ENCODE measurements around the gene UBA3. TPM values are rescaled to one million over a fixed set of nuclear protein-coding genes. Genes with fewer than 3 reads are reported as not detected.

UBA3 gene
- total and polyA plus RNA-seq, 2 donors (not counting 3 experiments of a cell fraction or from before 2014, with no cell fraction given): 39.4 to 84.6 TPM

- peak overlapping the region; percentile 92 for H3K4me2 ChIP-seq (ENCODE audit: insufficient read depth, low read length)
- H3K27ac ChIP-seq (ENCODE audit: insufficient read depth, low read depth, low read length): peak overlapping the region; percentile 97
- H4K20me1 ChIP-seq (replicated peaks; ENCODE audit: control insufficient read depth, extremely low read depth, insufficient read depth, low read length): no peaks in the 10 kb centered on the region
- H3K36me3 ChIP-seq (ENCODE audit: control insufficient read depth in 2 of 2, extremely low read depth in 1 of 2, insufficient read depth in 2 of 2, low read length in 2 of 2): no peaks in the 10 kb centered on the region
- ChIA-PET CTCF (interaction anchor here (0.7 to 2.7 kb wide), 8 partner anchors 11 to 223 kb away, joined by 3 to 14 read pairs (median 4); partner anchors contain the start of gene TMF1), POLR2A (interaction anchor here (0.7 to 1.9 kb wide), 3 partner anchors 19 to 259 kb away, joined by 4 to 8 read pairs (median 4); partner anchors contain the start of gene UBA3)
- H3K9ac ChIP-seq (replicated peaks; ENCODE audit: extremely low read depth, insufficient read depth, low read length): peak overlapping the region; percentile 98
- no peak for FAIRE-seq
- H3K27me3 ChIP-seq (ENCODE audit: control insufficient read depth in 2 of 2, insufficient read depth in 2 of 2, low read length in 2 of 2): no peaks in the 10 kb centered on the region
- no peaks in the 10 kb centered on the region for H3K9me1 ChIP-seq (replicated peaks; ENCODE audit: control insufficient read depth, extremely low read depth, insufficient read depth, low read length)
- peak overlapping the region; percentile 56 to 80 (median 76) for H3K4me3 ChIP-seq (replicated peaks in 1 of 3; ENCODE audit: insufficient read depth in 1 of 3, low read depth in 1 of 3, low read length in 3 of 3)
- TSS peak; percentile 74 for BruUV-seq (replicated peaks)
- TF ChIP-seq POLR2A (IDR thresholded peaks at IDR 0.05; ENCODE audit: low read depth, low read length) (no peak), EZH2 (IDR thresholded peaks at IDR 0.05; ENCODE audit: borderline replicate concordance, low read depth, low read length, severe bottlenecking) (no peak), CTCF (IDR thresholded peaks at IDR 0.05; ENCODE audit: extremely low read depth in 1 of 2, insufficient read depth in 1 of 2, low read depth in 1 of 2, low read length in 2 of 2) (no peak), GATA2 (IDR thresholded peaks at IDR 0.05; ENCODE audit: insufficient read depth, insufficient read length, low read depth, low read length) (no peak), JUN (IDR thresholded peaks at IDR 0.05; ENCODE audit: borderline replicate concordance, insufficient read depth, insufficient read length, low read depth) (no peak), FOS (IDR thresholded peaks at IDR 0.05; ENCODE audit: borderline replicate concordance, insufficient read depth, low read length) (no peak), POLR2AphosphoS5 (IDR thresholded peaks at IDR 0.05; ENCODE audit: insufficient read depth, low read depth, low read length) (no peak), MAX (IDR thresholded peaks at IDR 0.05; ENCODE audit: insufficient read depth, insufficient read length) (no peak), MYC (IDR thresholded peaks at IDR 0.05; ENCODE audit: low read depth, low read length) (no peak)
- H2AFZ ChIP-seq (ENCODE audit: low read depth, low read length): peak overlapping the region; percentile 78
- H3K9me3 ChIP-seq (replicated peaks; ENCODE audit: control insufficient read depth, insufficient read depth, low read length): no peaks in the 10 kb centered on the region
- H3K4me1 ChIP-seq (ENCODE audit: control insufficient read depth, extremely low read depth, insufficient read depth, low read length): peaks cover 46% of the 10 kb centered on the region
- dilution Hi-C loops (cut with MboI; ENCODE audit: extremely low pct_ligation_motif_present, low sequenced_read_pairs) (no loop called here), intact Hi-C loops (cut with micrococcal nuclease) (no loop called here)
- peaks cover 12% of the 10 kb centered on the region for H3K79me2 ChIP-seq (ENCODE audit: control insufficient read depth, insufficient read depth, low read length)
- DNase-seq (ENCODE audit: low read depth, low spot score): no peak
These were observed 66.1 kb downstream of the UBA3 start for GRCh38 chr3:69014022-69014580.

Measured in endothelial cell of umbilical vein (primary cell).